Measurements from ENCODE around the gene GPR183. TPM values are rescaled to one million over a fixed set of nuclear protein-coding genes. Genes with fewer than 3 reads are reported as not detected.

The GPR183 gene
- total and polyA plus RNA-seq, 10 of the 15 experiments (the other 5 are each of a cell fraction or from before 2014, with no cell fraction given), result 134 to 669 (median 225) TPM

- no TSS peak for BruUV-seq (replicated peaks)
- TF ChIP-seq MLLT1 (IDR thresholded peaks at IDR 0.05) (no peak), ZNF592 (IDR thresholded peaks at IDR 0.05) (no peak), HDAC2 (IDR thresholded peaks at IDR 0.05) (no peak), ZZZ3 (IDR thresholded peaks at IDR 0.05; ENCODE audit: control insufficient read depth, insufficient read length, low read depth) (no peak), BMI1 (IDR thresholded peaks at IDR 0.05; ENCODE audit: borderline replicate concordance) (no peak), CHD2 (IDR thresholded peaks at IDR 0.05; ENCODE audit: borderline replicate concordance, low read depth, low read length) (no peak), FOXM1 (IDR thresholded peaks at IDR 0.05; ENCODE audit: low read depth, low read length) (no peak)
- no peak overlapping the region for H3K27ac ChIP-seq (ENCODE audit: control insufficient read depth, insufficient read depth)
- RAD21 ChIA-PET (ENCODE audit: unreplicated experiment), result no interaction called here
- no peak overlapping the region for H3K9ac ChIP-seq (ENCODE audit: control insufficient read depth, insufficient read depth, low read length)
- in situ Hi-C loops (cut with MboI), result no loop called here
- no peak overlapping the region for H3K4me2 ChIP-seq (ENCODE audit: control insufficient read depth, insufficient read depth)
- H3K79me2 ChIP-seq (ENCODE audit: control insufficient read depth, insufficient read depth, low read length), result no peaks in the 10 kb centered on the region
- H3K36me3 ChIP-seq (ENCODE audit: control insufficient read depth in 2 of 2, insufficient read depth in 2 of 2, low read length in 1 of 2), result peaks cover 0 to 2% of the 10 kb centered on the region in 2 experiments; a peak in 3 of 4 replicates
- POLR2A ChIA-PET, result no interaction called here
- CTCF ChIA-PET, result interaction anchor here (0.8 kb wide), 1 partner anchor 11 kb away, joined by 3 read pairs; no protein-coding TSS in a partner anchor
- 73% methylated on average over 10 of the region's 10 CpGs for WGBS (ENCODE audit: insufficient coverage, insufficient replicate concordance, low lambda C conversion rate, missing lambda C conversion rate)
- H3K9me3 ChIP-seq (replicated peaks; ENCODE audit: control insufficient read depth, insufficient read depth, low read length), result no peaks in the 10 kb centered on the region
- SMC1A ChIA-PET (ENCODE audit: uncharacterized antibody, unreplicated experiment), result interaction anchor here (1.4 to 2.1 kb wide), 3 partner anchors 8 to 11 kb away, joined by 7 to 9 read pairs (median 8); no protein-coding TSS in a partner anchor
- no peak overlapping the region for H3K4me3 ChIP-seq
- intact Hi-C loops (cut with micrococcal nuclease; ENCODE audit: unreplicated experiment), result no loop called here
- ATAC-seq, result no peak
- H4K20me1 ChIP-seq (ENCODE audit: control insufficient read depth, insufficient read depth), result no peaks in the 10 kb centered on the region
- peaks cover 19% of the 10 kb centered on the region for H3K4me1 ChIP-seq (ENCODE audit: control insufficient read depth, insufficient read depth, low read length)
- no peak for FAIRE-seq
- H3K27me3 ChIP-seq (replicated peaks in 1 of 2; ENCODE audit: control insufficient read depth in 2 of 2, insufficient read depth in 2 of 2, low read length in 1 of 2), result no peaks in the 10 kb centered on the region
- no peak for DNase-seq (ENCODE audit: low read depth, low spot score)
- H2AFZ ChIP-seq (ENCODE audit: control insufficient read depth, low read depth, low read length), result no peak overlapping the region
These were observed 35.6 kb upstream of the GPR183 start for GRCh38 chr13:99342723-99343315.

Measured in GM12878 (cell line).